ENCODE measurements around the gene C2orf81.

DNA sequence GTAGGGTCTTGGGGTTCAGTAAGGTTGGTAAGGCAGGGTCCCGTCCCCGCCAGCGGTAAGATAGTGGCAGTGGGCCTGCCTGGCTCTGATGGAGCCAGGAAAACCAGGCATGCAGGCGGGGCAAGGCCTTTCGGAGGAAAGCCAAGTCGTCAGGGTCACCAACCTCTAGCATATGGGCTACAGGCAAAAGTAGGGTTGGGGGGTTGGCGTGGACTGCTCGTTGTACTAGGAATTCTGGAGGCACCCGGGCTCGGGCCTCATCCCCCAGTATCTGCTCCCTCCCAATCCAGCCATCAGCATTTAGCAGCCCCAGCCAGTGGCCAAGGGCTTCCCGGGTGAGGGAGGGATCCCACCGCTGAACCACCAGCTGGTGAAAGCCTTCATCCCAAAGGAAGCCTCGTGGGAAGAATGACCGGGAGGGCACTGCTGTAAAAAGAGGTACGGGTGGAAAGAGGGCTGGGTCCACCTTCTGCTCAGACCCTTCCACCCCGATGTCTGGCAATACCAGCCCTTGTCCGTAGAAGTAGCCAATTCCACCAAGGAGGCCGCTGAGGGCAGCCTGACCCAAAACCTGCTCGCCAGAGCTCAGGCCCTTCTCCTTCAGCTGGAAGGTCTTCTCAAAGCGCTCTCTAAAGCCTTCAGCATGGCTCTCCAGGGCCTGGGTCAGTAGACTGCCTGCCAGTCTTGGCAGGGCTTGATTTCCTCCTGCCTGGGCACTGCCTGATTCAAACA lies 40.8 kb upstream of the C2orf81 start:
- TF ChIP-seq, protein P1, sequence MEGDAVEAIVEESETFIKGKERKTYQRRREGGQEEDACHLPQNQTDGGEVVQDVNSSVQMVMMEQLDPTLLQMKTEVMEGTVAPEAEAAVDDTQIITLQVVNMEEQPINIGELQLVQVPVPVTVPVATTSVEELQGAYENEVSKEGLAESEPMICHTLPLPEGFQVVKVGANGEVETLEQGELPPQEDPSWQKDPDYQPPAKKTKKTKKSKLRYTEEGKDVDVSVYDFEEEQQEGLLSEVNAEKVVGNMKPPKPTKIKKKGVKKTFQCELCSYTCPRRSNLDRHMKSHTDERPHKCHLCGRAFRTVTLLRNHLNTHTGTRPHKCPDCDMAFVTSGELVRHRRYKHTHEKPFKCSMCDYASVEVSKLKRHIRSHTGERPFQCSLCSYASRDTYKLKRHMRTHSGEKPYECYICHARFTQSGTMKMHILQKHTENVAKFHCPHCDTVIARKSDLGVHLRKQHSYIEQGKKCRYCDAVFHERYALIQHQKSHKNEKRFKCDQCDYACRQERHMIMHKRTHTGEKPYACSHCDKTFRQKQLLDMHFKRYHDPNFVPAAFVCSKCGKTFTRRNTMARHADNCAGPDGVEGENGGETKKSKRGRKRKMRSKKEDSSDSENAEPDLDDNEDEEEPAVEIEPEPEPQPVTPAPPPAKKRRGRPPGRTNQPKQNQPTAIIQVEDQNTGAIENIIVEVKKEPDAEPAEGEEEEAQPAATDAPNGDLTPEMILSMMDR (IDR thresholded peaks at IDR 0.05), result no peak
- no peak for TF ChIP-seq EZH2 (IDR thresholded peaks at IDR 0.05)
- TF ChIP-seq EZH2phosphoT487 (IDR thresholded peaks at IDR 0.05), result no peak
